ENCODE measurements around the gene RAB3IL1.

DNA sequence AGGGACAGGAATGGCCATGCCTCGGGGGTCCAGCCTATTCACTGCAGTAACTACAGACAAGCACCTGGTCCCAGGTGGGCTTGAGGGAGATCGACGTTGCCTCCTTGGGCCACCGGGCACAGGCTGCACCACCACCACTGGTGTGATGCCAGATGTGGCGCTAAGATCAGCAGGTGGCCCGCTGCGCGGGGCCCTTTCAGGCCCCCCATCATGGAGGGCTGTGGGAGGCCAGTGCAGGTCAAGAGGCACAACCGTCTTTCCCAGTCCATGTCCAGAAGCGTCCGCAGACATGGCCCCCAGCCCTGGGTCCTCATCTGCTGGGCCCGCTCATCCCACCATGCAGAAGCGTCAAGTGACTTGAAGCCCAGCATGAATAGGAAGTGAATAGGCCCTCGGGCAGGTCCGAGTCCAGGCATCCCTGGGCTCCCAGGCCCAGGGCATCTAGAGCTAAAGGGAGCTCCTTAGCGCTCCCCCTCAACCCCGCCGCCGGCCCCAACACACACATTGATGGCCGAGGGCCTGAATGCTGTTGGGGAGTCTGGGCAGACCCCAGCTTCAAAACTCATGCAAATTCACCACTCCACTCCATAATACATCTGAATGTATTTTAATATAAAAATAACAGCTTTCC, 44.3 kb downstream of the RAB3IL1 start:
- no peak for TF ChIP-seq POLR2A (IDR thresholded peaks at IDR 0.05; ENCODE audit: low read length)
- TF ChIP-seq GATA1 (IDR thresholded peaks at IDR 0.05; ENCODE audit: low read depth, low read length), result no peak

All from erythroblast (primary cell).